EL (cell line): ENCODE results near the gene MTX1.
"Not testable (repeated sequence)": the region's sequence is repeated elsewhere in the genome, so short reads cannot be mapped to it uniquely, and the experiment has no call there.

ENCODE experiments used
- DNase-seq: peaks from one replicate; pipeline ENCODE4 v3.0.0-alpha.2; 2016

Gene MTX1

GRCh38 chr1:155241841-155242264 lies 33.4 kb downstream of the MTX1 start:
- DNase-seq = no peak

- no peak for DNase-seq
These were observed 34.4 kb downstream of the MTX1 start for GRCh38 chr1:155242805-155243358.

GRCh38 chr1:155244368-155245162 lies 36.1 kb downstream of the MTX1 start:
- peak; percentile 100 for DNase-seq

GRCh38 chr1:155245163-155245524 lies 36.6 kb downstream of the MTX1 start:
- DNase-seq = no peak

GRCh38 chr1:155246796-155247195 lies 38.3 kb downstream of the MTX1 start:
- not testable (repeated sequence) for DNase-seq

GRCh38 chr1:155247667-155248553 lies 39.4 kb downstream of the MTX1 start:
- DNase-seq = no peak

GRCh38 chr1:155250246-155250632 lies 41.7 kb downstream of the MTX1 start:
- DNase-seq = no peak

GRCh38 chr1:155250633-155251449 lies 42.3 kb downstream of the MTX1 start:
- peak; percentile 88 for DNase-seq

GRCh38 chr1:155251566-155251965 lies 43.1 kb downstream of the MTX1 start:
- DNase-seq = no peak

- no peak for DNase-seq
These were observed 44.7 kb downstream of the MTX1 start for GRCh38 chr1:155253208-155253607.

- DNase-seq = peak; percentile 21
These were observed 45.3 kb downstream of the MTX1 start for GRCh38 chr1:155253797-155254196.

- DNase-seq = peak; percentile 21
These were observed 45.8 kb downstream of the MTX1 start for GRCh38 chr1:155254228-155254713.

GRCh38 chr1:155254714-155255242 lies 46.3 kb downstream of the MTX1 start:
- DNase-seq = peak; percentile 39

- peak; percentile 87 for DNase-seq
These were observed 46.9 kb downstream of the MTX1 start, which contains the start of gene ENTREP3 for GRCh38 chr1:155255243-155256007. ENTREP3 (minus strand) TSS chr1:155255483; CDS start chr1:155254877, 606 bp downstream.

- no peak for DNase-seq
These were observed 47.8 kb downstream of the MTX1 start for GRCh38 chr1:155256058-155256852.

- DNase-seq = no peak
These were observed 51.8 kb downstream of the MTX1 start for GRCh38 chr1:155260276-155260675.

- peak; percentile 29 for DNase-seq
These were observed 53.0 kb downstream of the MTX1 start for GRCh38 chr1:155261493-155261851.

GRCh38 chr1:155261852-155262673 lies 53.6 kb downstream of the MTX1 start, which contains the start of gene SCAMP3:
SCAMP3 (minus strand) TSS chr1:155262360; CDS start chr1:155262151, 209 bp downstream.
- DNase-seq = peak; percentile 99

GRCh38 chr1:155263067-155263466 lies 54.6 kb downstream of the MTX1 start:
- no peak for DNase-seq
